ENCODE data around the gene KLC3.
A peak's percentile ranks its signal among the peaks of the same experiment; 100 is the strongest.
"Not testable (repeated sequence)": the region's sequence is repeated elsewhere in the genome, so short reads cannot be mapped to it uniquely, and the experiment has no call there.

Gene KLC3

GRCh38 chr19:45323671-45324081 lies 16.9 kb upstream of the KLC3 start:
- H3K4me3 ChIP-seq (replicated peaks in 1 of 2; ENCODE audit: low read depth in 2 of 2, low read length in 2 of 2), result peak overlapping the region in 1 of 2 donors; percentile 35
- no peak for TF ChIP-seq CTCF (IDR thresholded peaks at IDR 0.05; ENCODE audit: low read depth, low read length)
- DNase-seq (ENCODE audit: low read depth in 2 of 2), result no peak

DNA sequence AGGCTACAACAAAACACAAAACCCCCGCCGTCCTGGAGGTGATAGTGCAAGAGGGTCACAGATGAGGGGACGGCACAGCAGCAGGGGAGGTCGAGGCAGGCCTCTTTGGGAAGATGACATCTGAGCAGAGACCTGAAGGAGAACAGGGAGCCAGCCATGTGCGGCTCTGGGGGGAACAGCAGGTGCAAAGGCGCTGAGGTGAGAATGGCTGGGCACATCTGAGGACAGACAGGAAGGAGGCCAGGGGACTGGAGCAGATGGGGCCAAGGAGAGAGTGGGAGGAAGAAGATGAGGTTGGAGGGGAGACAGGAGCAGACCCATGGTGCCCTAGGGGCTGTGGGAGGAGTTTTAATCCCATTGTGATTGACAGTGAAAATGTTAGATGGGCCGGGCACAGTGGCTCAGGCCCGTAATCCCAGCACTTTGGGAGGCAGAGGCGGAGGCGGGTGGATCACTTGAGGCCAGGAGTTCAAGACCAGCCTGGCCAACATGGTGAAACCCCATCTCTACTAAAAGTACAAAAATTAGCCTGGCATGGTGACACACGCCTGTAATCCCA lies 16.1 kb upstream of the KLC3 start:
- H3K4me3 ChIP-seq (replicated peaks in 1 of 2; ENCODE audit: low read depth in 2 of 2, low read length in 2 of 2), result no peak overlapping the region
- no peak for TF ChIP-seq CTCF (IDR thresholded peaks at IDR 0.05; ENCODE audit: low read depth, low read length)
- DNase-seq (ENCODE audit: low read depth in 2 of 2), result no peak

GRCh38 chr19:45327404-45328143 lies 13.0 kb upstream of the KLC3 start:
- DNase-seq (ENCODE audit: low read depth in 2 of 2), result no peak
- no peak for TF ChIP-seq CTCF (IDR thresholded peaks at IDR 0.05; ENCODE audit: low read depth, low read length)
- H3K4me3 ChIP-seq (replicated peaks in 1 of 2; ENCODE audit: low read depth in 2 of 2, low read length in 2 of 2), result no peak overlapping the region

DNA sequence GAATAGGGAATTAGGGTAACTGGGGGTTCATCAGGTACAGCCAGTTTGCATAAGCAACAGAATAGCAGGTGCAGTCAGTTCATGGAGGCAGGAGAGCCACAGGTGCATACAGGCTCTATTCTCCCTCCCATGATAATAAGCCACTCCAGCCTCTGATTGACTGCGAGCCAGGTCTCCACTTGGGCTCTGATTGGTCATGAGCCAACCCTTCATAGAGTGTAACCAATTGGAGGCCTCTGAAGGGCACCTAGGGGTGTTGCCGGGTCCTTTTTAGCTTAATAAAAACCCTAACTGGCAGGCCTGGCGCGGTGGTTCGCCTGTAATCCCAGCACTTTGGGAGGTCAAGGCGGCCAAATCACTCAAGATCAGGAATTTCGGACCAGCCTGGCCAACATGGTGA lies 9.1 kb upstream of the KLC3 start:
- no peak for TF ChIP-seq CTCF (IDR thresholded peaks at IDR 0.05; ENCODE audit: low read depth, low read length)
- DNase-seq (ENCODE audit: low read depth in 2 of 2), result no peak
- no peak overlapping the region for H3K4me3 ChIP-seq (replicated peaks in 1 of 2; ENCODE audit: low read depth in 2 of 2, low read length in 2 of 2)

GRCh38 chr19:45333609-45334303 lies 6.8 kb upstream of the KLC3 start:
- no peak overlapping the region for H3K4me3 ChIP-seq (replicated peaks in 1 of 2; ENCODE audit: low read depth in 2 of 2, low read length in 2 of 2)
- no peak for DNase-seq (ENCODE audit: low read depth in 2 of 2)
- no peak for TF ChIP-seq CTCF (IDR thresholded peaks at IDR 0.05; ENCODE audit: low read depth, low read length)

DNA sequence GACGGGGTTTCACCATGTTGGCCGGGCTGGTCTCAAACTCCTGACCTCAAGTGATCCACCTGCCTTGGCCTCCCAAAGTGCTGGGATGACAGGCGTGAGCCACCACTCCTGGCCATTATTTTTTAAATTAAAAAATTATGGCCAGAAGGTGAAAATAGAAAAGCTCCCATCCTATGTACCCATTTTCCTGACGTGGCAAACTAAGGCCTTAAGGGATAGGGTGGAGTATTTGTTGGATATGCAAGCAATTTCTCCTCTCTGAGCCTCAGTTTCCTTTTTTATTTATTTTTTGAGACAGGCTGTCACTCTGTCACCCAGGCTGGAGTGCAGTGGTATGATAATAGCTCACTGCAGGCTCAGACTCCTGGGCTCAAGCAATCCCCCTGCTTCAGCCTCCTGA lies 5.7 kb upstream of the KLC3 start:
- not testable (repeated sequence) for H3K4me3 ChIP-seq (replicated peaks in 1 of 2; ENCODE audit: low read depth in 2 of 2, low read length in 2 of 2); DNase-seq (ENCODE audit: low read depth in 2 of 2)

DNA sequence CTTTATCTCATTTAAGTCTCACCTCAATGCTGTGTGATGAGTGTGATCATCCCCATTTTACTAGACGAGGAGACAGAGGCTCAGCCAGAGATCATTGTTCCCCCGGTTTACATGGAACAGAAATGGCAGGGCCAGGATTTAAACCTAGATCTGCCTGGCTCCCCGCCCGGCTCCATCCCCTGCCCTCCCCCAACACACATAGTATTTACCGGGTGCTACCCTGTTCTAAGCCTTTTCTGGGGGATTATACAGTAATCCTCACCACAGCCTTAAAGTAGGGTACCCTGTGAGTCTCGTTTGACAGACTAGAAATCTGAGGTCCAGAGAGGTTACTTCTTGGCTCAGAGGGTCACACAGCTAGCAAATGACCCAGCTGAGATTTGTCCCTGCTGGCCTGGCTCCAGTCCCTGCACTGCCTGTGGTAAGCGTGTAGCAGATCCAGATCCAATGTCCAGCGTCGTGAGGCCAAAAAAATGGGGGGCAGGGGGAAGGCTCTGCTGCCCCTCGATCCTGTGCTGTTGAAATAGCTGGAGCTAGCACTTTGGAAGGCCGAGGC lies 3.8 kb upstream of the KLC3 start:
- no peak for TF ChIP-seq CTCF (IDR thresholded peaks at IDR 0.05; ENCODE audit: low read depth, low read length)
- no peak overlapping the region for H3K4me3 ChIP-seq (replicated peaks in 1 of 2; ENCODE audit: low read depth in 2 of 2, low read length in 2 of 2)
- DNase-seq (ENCODE audit: low read depth in 2 of 2), result no peak

Measured in cardiac fibroblast (primary cell).